ENCODE data around the gene OR9I1. TPM values are rescaled to one million over a fixed set of nuclear protein-coding genes. Genes with fewer than 3 reads are reported as not detected.

The OR9I1 gene
- total RNA-seq, 4 donors from 2014 or later = not detected

DNA sequence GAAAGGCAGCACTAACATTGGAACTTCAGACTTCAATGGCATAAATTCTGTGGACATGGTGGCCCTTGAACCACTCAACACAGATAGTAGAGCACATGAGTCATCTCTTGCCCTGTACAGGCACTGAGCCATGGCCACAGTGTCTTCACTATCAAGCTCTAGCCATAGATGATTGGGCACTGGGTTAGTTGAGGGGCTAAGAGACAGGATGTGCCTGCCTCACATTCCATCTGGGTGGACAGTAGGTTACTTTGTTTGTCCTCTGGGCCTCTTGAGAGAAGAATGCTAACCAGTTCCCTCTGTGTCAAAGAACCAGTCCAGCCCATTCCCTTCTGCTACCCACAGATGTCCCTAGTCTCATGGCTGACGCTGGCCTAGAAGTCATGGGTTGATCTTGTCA is 54.7 kb downstream of the OR9I1 start:
- Histone ChIP-seq H3K27ac (no peak overlapping the region), H3K9me3 (peaks cover 0 to 10% (median 0%) of the 10 kb centered on the region in 3 donors), H3K36me3 (no peaks in the 10 kb centered on the region), H3K4me3 (no peak overlapping the region), H3K27me3 (no peaks in the 10 kb centered on the region), H3K4me1 (no peaks in the 10 kb centered on the region)
- no peak for ATAC-seq
- TF ChIP-seq, protein P1, sequence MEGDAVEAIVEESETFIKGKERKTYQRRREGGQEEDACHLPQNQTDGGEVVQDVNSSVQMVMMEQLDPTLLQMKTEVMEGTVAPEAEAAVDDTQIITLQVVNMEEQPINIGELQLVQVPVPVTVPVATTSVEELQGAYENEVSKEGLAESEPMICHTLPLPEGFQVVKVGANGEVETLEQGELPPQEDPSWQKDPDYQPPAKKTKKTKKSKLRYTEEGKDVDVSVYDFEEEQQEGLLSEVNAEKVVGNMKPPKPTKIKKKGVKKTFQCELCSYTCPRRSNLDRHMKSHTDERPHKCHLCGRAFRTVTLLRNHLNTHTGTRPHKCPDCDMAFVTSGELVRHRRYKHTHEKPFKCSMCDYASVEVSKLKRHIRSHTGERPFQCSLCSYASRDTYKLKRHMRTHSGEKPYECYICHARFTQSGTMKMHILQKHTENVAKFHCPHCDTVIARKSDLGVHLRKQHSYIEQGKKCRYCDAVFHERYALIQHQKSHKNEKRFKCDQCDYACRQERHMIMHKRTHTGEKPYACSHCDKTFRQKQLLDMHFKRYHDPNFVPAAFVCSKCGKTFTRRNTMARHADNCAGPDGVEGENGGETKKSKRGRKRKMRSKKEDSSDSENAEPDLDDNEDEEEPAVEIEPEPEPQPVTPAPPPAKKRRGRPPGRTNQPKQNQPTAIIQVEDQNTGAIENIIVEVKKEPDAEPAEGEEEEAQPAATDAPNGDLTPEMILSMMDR (IDR thresholded peaks at IDR 0.05) = no peak
- TF ChIP-seq POLR2AphosphoS5 (IDR thresholded peaks at IDR 0.05) (no peak), POLR2A (IDR thresholded peaks at IDR 0.05) (no peak), EP300 (IDR thresholded peaks at IDR 0.05) (no peak)
- 80% methylated on average over 1 of the region's 1 CpG; no CpG with 5 or more reads in 1 of the 2 donors for WGBS, 2 donors (ENCODE audit: low coverage in 1 of 2)

DNA sequence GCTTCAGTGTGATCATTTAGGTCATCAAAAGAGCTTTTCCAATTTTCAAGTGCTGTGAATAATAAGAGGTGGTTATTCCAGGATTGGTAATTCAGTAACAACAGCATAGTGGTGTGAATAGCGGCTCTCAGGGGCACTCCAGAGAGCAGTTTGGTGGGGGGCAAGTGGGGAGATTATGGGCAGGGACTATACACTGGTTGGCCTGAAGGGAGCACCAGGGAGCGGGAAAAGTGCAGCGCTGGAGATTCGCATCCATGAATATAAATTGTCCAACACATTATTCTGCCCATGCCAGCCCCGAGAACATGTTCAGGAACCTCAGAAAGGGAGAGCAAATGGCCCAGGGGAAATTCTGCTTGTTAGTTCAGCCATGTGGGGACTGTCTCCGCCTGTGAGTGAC is 56.7 kb downstream of the OR9I1 start:
- TF ChIP-seq POLR2A (IDR thresholded peaks at IDR 0.05) = no peak
- TF ChIP-seq POLR2AphosphoS5 (IDR thresholded peaks at IDR 0.05) = no peak
- TF ChIP-seq, protein P1 (IDR thresholded peaks at IDR 0.05) = no peak
- no peak for TF ChIP-seq EP300 (IDR thresholded peaks at IDR 0.05)
- no peak overlapping the region for H3K27ac ChIP-seq
- ATAC-seq = no peak
- no peaks in the 10 kb centered on the region for H3K9me3 ChIP-seq
- whole genome bisulfite sequencing, 2 donors (ENCODE audit: low coverage in 1 of 2) = 59% methylated on average over 6 of the region's 6 CpGs; no CpG with 5 or more reads in 1 of the 2 donors
- H3K27me3 ChIP-seq = no peaks in the 10 kb centered on the region
- H3K4me3 ChIP-seq = no peak overlapping the region
- H3K36me3 ChIP-seq = no peaks in the 10 kb centered on the region
- no peaks in the 10 kb centered on the region for H3K4me1 ChIP-seq

DNA sequence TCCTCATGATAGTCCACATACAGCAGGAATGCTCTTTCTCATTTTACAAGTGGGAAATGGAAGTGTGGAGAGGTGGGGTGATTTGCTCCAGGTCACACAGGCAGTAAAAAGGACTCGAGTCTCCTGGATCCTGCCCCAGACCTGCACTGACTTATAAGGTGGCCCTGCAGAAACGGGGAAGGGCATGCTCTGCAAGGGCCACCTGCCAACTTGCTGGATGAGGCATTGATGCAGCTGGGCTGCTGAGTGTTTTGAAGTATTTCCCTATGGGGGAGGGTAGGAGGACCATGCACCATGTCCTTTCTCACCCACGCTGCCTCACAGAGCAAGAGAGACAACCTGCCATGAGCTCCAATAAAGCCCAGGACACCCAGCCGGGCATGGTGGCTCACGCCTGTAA is 57.6 kb downstream of the OR9I1 start:
- H3K9me3 ChIP-seq = no peaks in the 10 kb centered on the region
- H3K4me1 ChIP-seq = no peaks in the 10 kb centered on the region
- TF ChIP-seq, protein P1 (IDR thresholded peaks at IDR 0.05) = no peak
- TF ChIP-seq EP300 (IDR thresholded peaks at IDR 0.05) = no peak
- TF ChIP-seq POLR2A (IDR thresholded peaks at IDR 0.05) = no peak
- TF ChIP-seq POLR2AphosphoS5 (IDR thresholded peaks at IDR 0.05) = no peak
- H3K4me3 ChIP-seq = no peak overlapping the region
- no peak for ATAC-seq
- H3K27me3 ChIP-seq = no peaks in the 10 kb centered on the region
- 20% methylated on average over 1 of the region's 5 CpGs; no CpG with 5 or more reads in 1 of the 2 donors for WGBS, 2 donors (ENCODE audit: low coverage in 1 of 2)
- no peak overlapping the region for H3K27ac ChIP-seq
- H3K36me3 ChIP-seq = no peaks in the 10 kb centered on the region

Other genes with a start within 250 kb of the OR9I1 start
- gene OR9Q1, start 101.6 kb downstream of the OR9I1 start, total RNA-seq = not detected
- not detected for gene OR6Q1, start 94.6 kb downstream of the OR9I1 start, total RNA-seq
- not detected for gene OR9Q2, start 63.5 kb upstream of the OR9I1 start, total RNA-seq
- not detected for gene OR1S2, start 78.6 kb upstream of the OR9I1 start, total RNA-seq
- gene OR1S1, start 87.2 kb upstream of the OR9I1 start, total RNA-seq = not detected
- gene OR10Q1, start 103.4 kb upstream of the OR9I1 start, total RNA-seq = not detected
- not detected for gene OR10W1, start 142.7 kb upstream of the OR9I1 start, total RNA-seq
- gene OR5B17, start 233.5 kb upstream of the OR9I1 start, total RNA-seq = not detected

All from gastroesophageal sphincter (tissue), 4 donors.